Measurements from ENCODE around the gene KMT2C. TPM values are rescaled to one million over a fixed set of nuclear protein-coding genes. Genes with fewer than 3 reads are reported as not detected.
A peak's percentile ranks its signal among the peaks of the same experiment; 100 is the strongest.

The KMT2C gene
- total RNA-seq, 1 donor from 2014 or later, result 54.7 TPM

DNA sequence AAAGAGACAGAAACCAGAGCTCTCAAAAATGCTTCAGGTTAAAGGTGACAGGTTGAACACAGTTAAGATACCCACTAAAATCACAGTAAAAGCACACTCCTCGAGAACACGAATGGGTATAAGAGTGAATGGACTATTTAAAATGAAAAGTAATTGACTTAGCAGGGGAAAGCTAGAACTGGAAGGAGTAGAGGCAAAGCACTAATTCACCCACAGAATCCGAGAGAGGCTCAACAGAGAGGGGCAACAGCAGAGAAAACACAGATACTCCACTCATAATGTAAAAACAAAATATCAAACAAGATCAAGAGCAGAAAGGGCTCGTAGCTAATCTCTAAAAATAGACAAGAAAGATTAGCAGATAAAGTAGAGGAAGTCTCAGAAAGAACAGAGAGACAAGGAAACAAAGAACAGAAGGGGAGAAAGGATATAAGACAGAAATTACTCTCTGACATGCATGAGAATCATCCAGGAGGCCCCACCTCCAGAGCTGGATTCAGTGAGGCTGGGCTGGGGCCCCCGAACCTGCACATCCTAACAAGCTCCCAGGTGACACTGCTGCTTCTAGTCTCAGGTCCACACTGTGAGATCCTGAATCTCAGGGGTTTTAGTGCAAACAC, 292.7 kb downstream of the KMT2C start:
- Mint-ChIP-seq H3K27ac (ENCODE audit: unreplicated experiment) (peak overlapping the region; percentile 84), H3K36me3 (ENCODE audit: low read depth) (peaks cover 20% of the 10 kb centered on the region), H3K4me3 (no peak overlapping the region)

DNA sequence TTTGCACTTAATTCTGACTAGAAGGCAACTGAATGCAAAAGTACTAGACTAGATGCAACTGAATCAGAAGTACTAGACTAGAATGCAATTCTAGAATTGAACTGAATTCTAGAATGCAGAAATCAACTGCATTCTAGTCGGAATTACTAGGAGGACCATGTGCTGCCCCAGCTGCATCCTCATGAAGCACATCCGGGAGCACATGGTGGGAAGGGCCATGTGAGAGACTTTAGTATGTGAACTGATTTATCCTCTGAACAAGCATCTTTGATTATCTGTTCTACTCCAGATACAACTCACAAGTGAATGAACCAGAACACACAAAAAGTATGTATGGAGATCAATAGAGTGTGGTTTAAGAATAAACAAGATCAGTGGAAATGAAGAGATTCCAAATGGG, 295.2 kb downstream of the KMT2C start:
- Mint-ChIP-seq H3K36me3 (ENCODE audit: low read depth) (peaks cover 24% of the 10 kb centered on the region), H3K4me1 (peaks cover 27% of the 10 kb centered on the region), H3K27ac (ENCODE audit: unreplicated experiment) (no peak overlapping the region)

More for the DNA sequence above, 292.7 kb downstream of the KMT2C start:
- H3K9me3 Mint-ChIP-seq, result no peaks in the 10 kb centered on the region
- no peaks in the 10 kb centered on the region for H3K27me3 Mint-ChIP-seq (ENCODE audit: low read depth)
- peaks cover 9% of the 10 kb centered on the region for H3K4me1 Mint-ChIP-seq
- TF ChIP-seq, protein P1, sequence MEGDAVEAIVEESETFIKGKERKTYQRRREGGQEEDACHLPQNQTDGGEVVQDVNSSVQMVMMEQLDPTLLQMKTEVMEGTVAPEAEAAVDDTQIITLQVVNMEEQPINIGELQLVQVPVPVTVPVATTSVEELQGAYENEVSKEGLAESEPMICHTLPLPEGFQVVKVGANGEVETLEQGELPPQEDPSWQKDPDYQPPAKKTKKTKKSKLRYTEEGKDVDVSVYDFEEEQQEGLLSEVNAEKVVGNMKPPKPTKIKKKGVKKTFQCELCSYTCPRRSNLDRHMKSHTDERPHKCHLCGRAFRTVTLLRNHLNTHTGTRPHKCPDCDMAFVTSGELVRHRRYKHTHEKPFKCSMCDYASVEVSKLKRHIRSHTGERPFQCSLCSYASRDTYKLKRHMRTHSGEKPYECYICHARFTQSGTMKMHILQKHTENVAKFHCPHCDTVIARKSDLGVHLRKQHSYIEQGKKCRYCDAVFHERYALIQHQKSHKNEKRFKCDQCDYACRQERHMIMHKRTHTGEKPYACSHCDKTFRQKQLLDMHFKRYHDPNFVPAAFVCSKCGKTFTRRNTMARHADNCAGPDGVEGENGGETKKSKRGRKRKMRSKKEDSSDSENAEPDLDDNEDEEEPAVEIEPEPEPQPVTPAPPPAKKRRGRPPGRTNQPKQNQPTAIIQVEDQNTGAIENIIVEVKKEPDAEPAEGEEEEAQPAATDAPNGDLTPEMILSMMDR (conservative IDR thresholded peaks at IDR 0.05), result no peak
- no peak for DNase-seq (ENCODE audit: low read depth, low spot score)

DNA sequence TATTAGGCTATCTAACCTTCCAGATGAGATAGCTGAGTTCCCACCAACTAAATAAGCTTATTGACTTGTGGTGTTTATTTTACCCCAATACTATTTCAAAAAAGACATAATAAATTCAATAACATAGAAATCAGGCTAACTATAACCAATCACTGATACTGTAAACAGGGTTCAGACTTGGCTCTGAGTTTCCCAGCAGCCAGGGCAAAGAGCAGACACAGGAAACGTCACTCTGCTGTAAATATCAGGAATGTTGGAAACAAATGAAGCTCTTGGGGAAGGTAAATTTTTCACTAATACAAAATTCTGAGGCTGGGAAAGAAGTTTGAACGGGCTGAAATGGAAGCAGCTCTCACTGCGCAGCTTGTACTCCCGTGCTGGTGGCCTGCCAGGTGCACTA, 295.7 kb downstream of the KMT2C start:
- Mint-ChIP-seq H3K27me3 (ENCODE audit: low read depth) (no peaks in the 10 kb centered on the region), H3K4me3 (no peak overlapping the region), H3K27ac (ENCODE audit: unreplicated experiment) (no peak overlapping the region), H3K4me1 (peaks cover 27% of the 10 kb centered on the region), H3K36me3 (ENCODE audit: low read depth) (peaks cover 23% of the 10 kb centered on the region), H3K9me3 (no peaks in the 10 kb centered on the region)
- TF ChIP-seq, protein P1 (conservative IDR thresholded peaks at IDR 0.05), result no peak
- DNase-seq (ENCODE audit: low read depth, low spot score), result no peak

More for the DNA sequence above, 295.2 kb downstream of the KMT2C start:
- no peaks in the 10 kb centered on the region for H3K9me3 Mint-ChIP-seq
- no peaks in the 10 kb centered on the region for H3K27me3 Mint-ChIP-seq (ENCODE audit: low read depth)
- no peak for DNase-seq (ENCODE audit: low read depth, low spot score)
- no peak overlapping the region for H3K4me3 Mint-ChIP-seq
- TF ChIP-seq, protein P1 (conservative IDR thresholded peaks at IDR 0.05), result no peak

DNA sequence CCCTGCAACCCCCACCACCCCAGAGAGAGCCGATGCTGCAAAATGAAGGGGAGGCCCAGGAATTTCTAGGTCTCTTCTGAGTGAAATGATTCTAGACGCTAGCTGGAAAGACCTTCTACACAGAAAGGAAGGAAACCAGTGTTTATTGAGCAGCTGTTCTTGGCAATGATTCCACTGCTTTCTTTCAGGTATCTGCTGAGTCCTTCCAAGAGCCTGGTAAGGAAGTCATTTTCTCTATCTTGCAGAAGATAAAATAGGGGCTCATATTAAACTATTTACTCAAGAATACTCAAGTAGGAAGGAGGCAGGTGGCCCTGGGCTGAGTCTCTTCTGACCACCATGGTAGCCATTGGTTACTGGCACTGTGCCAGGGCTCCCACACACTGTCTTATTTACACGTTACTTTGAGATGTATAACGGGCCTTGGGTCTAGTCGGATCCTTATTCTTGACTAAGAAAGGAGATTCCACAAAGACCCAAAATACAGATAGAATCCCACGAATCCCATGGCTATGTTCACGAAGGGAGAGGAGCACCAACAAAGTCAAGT, 298.3 kb downstream of the KMT2C start:
- TF ChIP-seq, protein P1 (conservative IDR thresholded peaks at IDR 0.05), result no peak
- H3K36me3 Mint-ChIP-seq (ENCODE audit: low read depth), result peaks cover 23% of the 10 kb centered on the region
- no peak overlapping the region for H3K27ac Mint-ChIP-seq (ENCODE audit: unreplicated experiment)
- peak overlapping the region; percentile 66 for H3K4me3 Mint-ChIP-seq
- H3K4me1 Mint-ChIP-seq, result peaks cover 17% of the 10 kb centered on the region
- DNase-seq (ENCODE audit: low read depth, low spot score), result no peak
- no peaks in the 10 kb centered on the region for H3K9me3 Mint-ChIP-seq
- no peaks in the 10 kb centered on the region for H3K27me3 Mint-ChIP-seq (ENCODE audit: low read depth)

DNA sequence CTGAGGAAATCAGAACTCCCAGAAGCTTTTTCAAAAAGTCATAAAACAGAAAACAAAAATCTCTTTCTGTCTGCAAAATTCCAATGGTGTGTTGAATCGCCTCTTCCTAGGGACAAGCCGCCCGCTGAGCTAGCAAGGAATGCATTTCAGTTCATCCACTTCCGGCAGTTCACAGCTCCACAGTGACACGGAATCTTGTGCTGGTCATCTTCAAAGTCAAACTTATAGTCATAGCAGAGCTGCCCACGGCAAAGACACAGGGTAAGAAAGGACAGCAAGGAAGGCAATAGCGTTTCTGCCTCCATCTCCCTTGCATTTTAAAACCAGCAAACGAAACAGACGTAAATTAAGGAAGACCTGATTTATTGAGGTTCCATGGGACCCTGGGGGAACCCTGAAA, 299.1 kb downstream of the KMT2C start:
- H3K27ac Mint-ChIP-seq (ENCODE audit: unreplicated experiment), result peak overlapping the region; percentile 31

More for the DNA sequence above, 299.1 kb downstream of the KMT2C start:
- DNase-seq (ENCODE audit: low read depth, low spot score), result peak; percentile 23
- TF ChIP-seq, protein P1 (conservative IDR thresholded peaks at IDR 0.05), result no peak
- peak overlapping the region; percentile 66 for H3K4me3 Mint-ChIP-seq
- H3K27me3 Mint-ChIP-seq (ENCODE audit: low read depth), result no peaks in the 10 kb centered on the region
- no peaks in the 10 kb centered on the region for H3K9me3 Mint-ChIP-seq
- peaks cover 25% of the 10 kb centered on the region for H3K36me3 Mint-ChIP-seq (ENCODE audit: low read depth)
- H3K4me1 Mint-ChIP-seq, result peaks cover 17% of the 10 kb centered on the region
